OCI-LY1 (cell line): ENCODE results near the gene SLC25A10.

Experiments
- H2AFZ ChIP-seq: fragments of 200-600 bp; sonication (generic), shearing (Covaris generic); 2 replicates; pipeline ENCODE4 v1.6.0; 2014; ENCODE audit warnings: antibody characterized with exemption, mild to moderate bottlenecking, low read length
- H3F3A ChIP-seq: fragments of 200-600 bp; sonication (generic), shearing (Covaris generic); 2 replicates; pipeline ENCODE4 v1.6.0; 2014; ENCODE audit warnings: mild to moderate bottlenecking, antibody characterized with exemption, low read length, moderate library complexity; ENCODE audit not compliant: insufficient read depth
- H3K27ac ChIP-seq: fragments of 200-600 bp; sonication (generic); 2 replicates; pipeline ENCODE4 v1.5.1; 2014; ENCODE audit warnings: low read length, mixed run types, mild to moderate bottlenecking, low read depth; ENCODE audit not compliant: poor library complexity, severe bottlenecking
- H3K27me3 ChIP-seq: fragments of 200-600 bp; sonication (generic); 2 replicates; pipeline ENCODE4 v1.6.0; 2014; ENCODE audit warnings: antibody characterized with exemption, mild to moderate bottlenecking, low read length, moderate library complexity; ENCODE audit not compliant: insufficient read depth
- H3K36me3 ChIP-seq: fragments of 200-600 bp; sonication (generic); 2 replicates; pipeline ENCODE4 v1.6.1; 2014; ENCODE audit warnings: mild to moderate bottlenecking, antibody characterized with exemption, low read length, moderate library complexity, mixed read lengths; ENCODE audit not compliant: insufficient read depth
- H3K4me1 ChIP-seq: fragments of 200-600 bp; sonication (generic); 2 replicates; pipeline ENCODE4 v1.5.1; 2014; ENCODE audit warnings: mild to moderate bottlenecking, low read length, moderate library complexity; ENCODE audit not compliant: insufficient read depth, severe bottlenecking
- H3K4me2 ChIP-seq: fragments of 200-600 bp; sonication (generic), shearing (Covaris generic); 2 replicates; pipeline ENCODE4 v1.6.1; 2014; ENCODE audit warnings: low read length
- H3K4me3 ChIP-seq: fragments of 200-600 bp; sonication (generic); 2 replicates; pipeline ENCODE4 v1.5.1; 2014; ENCODE audit warnings: low read length, low read depth, mild to moderate bottlenecking, mixed read lengths; ENCODE audit not compliant: poor library complexity, severe bottlenecking
- H3K79me2 ChIP-seq: fragments of 200-600 bp; shearing (Covaris generic); 2 replicates; pipeline ENCODE4 v1.6.1; 2016; ENCODE audit warnings: mixed run types, low read length, mixed read lengths; ENCODE audit not compliant: insufficient read depth
- H3K9ac ChIP-seq: fragments of 200-600 bp; sonication (generic), shearing (Covaris generic); 2 replicates; pipeline ENCODE4 v1.6.1; 2014; ENCODE audit warnings: mild to moderate bottlenecking, low read length, mixed read lengths
- H3K9me2 ChIP-seq: fragments of 200-600 bp; sonication (generic), shearing (Covaris generic); 2 replicates; pipeline ENCODE4 v1.6.1; 2014; ENCODE audit warnings: low read depth, mild to moderate bottlenecking, low read length, mixed read lengths
- H3K9me3 ChIP-seq: fragments of 200-600 bp; shearing (Covaris generic); 2 replicates; pipeline ENCODE4 v1.6.1; 2014; ENCODE audit warnings: low read length, mixed read lengths
- H4K20me1 ChIP-seq: fragments of 200-600 bp; sonication (generic), shearing (Covaris generic); 2 replicates; pipeline ENCODE4 v1.6.0; 2016; ENCODE audit warnings: mild to moderate bottlenecking, low read length; ENCODE audit not compliant: insufficient read depth
- EZH2 ChIP-seq: fragments of 200-600 bp; sonication (generic), shearing (Covaris generic); IDR thresholded peaks from 2 replicates; pipeline ENCODE4 v1.8.0; 2017; ENCODE audit warnings: borderline replicate concordance, mixed run types, mild to moderate bottlenecking, antibody characterized with exemption, low read length, moderate library complexity, mixed read lengths
- TF ChIP-seq, protein P1 (sequence below): fragments of 200-600 bp; sonication (generic), shearing (Covaris generic); IDR thresholded peaks from 2 replicates; pipeline ENCODE4 v1.5.1; 2017; ENCODE audit warnings: mild to moderate bottlenecking, antibody characterized with exemption, low read length, moderate library complexity, mixed read lengths

The SLC25A10 gene

DNA sequence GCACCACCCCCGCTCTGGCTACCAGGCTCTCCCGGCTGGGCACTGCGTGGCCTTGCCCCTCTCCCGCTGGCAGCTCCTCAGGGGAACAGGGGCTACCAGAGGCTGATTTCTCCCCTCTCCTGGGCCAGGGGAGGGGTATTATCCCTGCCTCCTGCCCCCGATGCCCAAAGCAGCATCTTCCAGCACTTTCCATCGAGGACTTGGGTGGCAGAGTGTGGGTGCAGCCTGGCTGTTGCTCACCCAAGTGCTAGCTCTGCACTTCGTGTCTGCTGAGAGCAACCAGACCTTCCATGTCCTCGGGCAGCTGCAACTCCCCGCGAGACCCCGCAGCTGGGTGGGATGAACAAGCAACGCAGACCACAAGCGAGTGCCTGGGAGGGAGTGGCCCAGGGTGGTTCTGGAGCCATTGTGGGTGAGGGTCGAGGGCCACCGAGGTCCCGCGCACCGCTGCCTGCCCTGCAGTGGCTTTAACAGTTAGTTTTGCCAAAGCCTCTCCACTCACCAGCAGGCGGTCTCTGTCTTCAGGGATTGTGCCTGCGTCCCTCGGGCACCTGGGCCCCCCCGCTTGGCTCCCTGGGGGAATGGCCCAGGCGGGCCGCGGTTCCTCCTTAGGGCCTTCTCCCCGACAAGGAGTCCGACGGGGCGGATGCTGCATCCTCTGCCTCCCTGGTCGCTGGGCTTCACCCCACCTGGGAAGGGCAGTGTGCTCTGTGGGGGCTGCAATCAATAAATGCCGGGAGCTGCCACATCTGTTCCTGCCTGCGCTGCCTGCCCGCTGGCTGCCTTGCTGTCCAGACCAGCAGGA is 8.4 kb downstream of the SLC25A10 start:
- Histone ChIP-seq H2AFZ (no peak overlapping the region), H3F3A (no peaks in the 10 kb centered on the region), H4K20me1 (no peaks in the 10 kb centered on the region), H3K27me3 (no peaks in the 10 kb centered on the region), H3K4me2 (no peak overlapping the region), H3K9me3 (no peaks in the 10 kb centered on the region), H3K79me2 (no peaks in the 10 kb centered on the region), H3K27ac (no peak overlapping the region), H3K4me3 (no peak overlapping the region), H3K4me1 (peaks cover 2% of the 10 kb centered on the region), H3K36me3 (peaks cover 14% of the 10 kb centered on the region; the same call in 1 of the 2 replicates), H3K9ac (no peak overlapping the region), H3K9me2 (no peaks in the 10 kb centered on the region)
- no peak for TF ChIP-seq EZH2
- TF ChIP-seq, protein P1, sequence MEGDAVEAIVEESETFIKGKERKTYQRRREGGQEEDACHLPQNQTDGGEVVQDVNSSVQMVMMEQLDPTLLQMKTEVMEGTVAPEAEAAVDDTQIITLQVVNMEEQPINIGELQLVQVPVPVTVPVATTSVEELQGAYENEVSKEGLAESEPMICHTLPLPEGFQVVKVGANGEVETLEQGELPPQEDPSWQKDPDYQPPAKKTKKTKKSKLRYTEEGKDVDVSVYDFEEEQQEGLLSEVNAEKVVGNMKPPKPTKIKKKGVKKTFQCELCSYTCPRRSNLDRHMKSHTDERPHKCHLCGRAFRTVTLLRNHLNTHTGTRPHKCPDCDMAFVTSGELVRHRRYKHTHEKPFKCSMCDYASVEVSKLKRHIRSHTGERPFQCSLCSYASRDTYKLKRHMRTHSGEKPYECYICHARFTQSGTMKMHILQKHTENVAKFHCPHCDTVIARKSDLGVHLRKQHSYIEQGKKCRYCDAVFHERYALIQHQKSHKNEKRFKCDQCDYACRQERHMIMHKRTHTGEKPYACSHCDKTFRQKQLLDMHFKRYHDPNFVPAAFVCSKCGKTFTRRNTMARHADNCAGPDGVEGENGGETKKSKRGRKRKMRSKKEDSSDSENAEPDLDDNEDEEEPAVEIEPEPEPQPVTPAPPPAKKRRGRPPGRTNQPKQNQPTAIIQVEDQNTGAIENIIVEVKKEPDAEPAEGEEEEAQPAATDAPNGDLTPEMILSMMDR: no peak

DNA sequence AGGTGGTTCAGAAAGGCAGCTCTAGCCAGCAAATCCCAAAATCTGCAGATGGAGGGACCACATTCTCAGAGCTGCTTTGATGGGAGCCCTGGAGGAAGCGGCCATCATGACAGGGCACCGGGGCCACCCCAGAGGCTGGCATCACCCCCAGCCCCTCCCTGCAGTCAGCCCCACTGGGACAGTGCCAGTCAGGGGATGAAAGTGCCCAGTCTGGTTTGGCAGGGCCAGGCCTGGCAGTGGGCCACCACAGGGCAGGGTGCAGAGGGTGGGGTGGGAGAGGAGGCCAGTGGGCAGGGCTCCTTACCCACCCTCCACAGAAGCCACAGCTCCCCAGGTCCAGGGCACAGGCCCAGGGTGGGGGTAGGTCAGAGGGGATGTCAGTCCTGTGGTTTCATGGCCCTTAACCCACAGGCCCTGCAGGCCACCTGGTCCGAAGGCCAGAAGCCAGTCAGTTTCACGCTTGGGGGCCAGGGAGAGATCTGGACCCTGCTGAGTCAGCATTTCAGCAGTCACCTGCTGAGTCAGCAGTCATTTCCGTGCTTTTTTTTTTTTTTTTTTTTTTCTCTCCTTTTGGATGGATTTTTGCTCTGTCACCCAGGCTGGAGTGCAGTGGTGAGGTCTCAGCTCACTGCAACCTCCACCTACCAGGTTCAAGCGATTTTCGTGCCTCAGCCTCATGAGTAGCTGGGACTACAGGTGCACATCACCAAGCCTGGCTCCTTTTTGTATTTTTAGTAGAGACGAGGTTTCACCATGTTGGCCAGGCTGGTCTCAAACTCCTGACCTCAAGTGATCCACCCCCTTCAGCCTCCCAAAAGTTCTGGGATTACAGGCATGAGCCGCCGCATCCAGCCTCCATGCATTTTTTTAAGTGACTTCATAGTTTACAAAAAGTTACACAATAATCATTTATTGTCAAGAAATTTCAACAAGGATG is 10.4 kb downstream of the SLC25A10 start:
- no peaks in the 10 kb centered on the region for H3K9me2 ChIP-seq
- H3K4me1 ChIP-seq: peaks cover 4% of the 10 kb centered on the region
- no peaks in the 10 kb centered on the region for H4K20me1 ChIP-seq
- H3K79me2 ChIP-seq: no peaks in the 10 kb centered on the region
- H3F3A ChIP-seq: no peaks in the 10 kb centered on the region
- H3K27ac ChIP-seq: no peak overlapping the region
- TF ChIP-seq, protein P1: no peak
- TF ChIP-seq EZH2: no peak
- no peak overlapping the region for H3K9ac ChIP-seq
- no peak overlapping the region for H2AFZ ChIP-seq
- H3K4me3 ChIP-seq: no peak overlapping the region
- H3K4me2 ChIP-seq: no peak overlapping the region
- peaks cover 14% of the 10 kb centered on the region; the same call in 1 of the 2 replicates for H3K36me3 ChIP-seq
- H3K9me3 ChIP-seq: no peaks in the 10 kb centered on the region
- no peaks in the 10 kb centered on the region; the same call in 1 of the 2 replicates for H3K27me3 ChIP-seq

DNA sequence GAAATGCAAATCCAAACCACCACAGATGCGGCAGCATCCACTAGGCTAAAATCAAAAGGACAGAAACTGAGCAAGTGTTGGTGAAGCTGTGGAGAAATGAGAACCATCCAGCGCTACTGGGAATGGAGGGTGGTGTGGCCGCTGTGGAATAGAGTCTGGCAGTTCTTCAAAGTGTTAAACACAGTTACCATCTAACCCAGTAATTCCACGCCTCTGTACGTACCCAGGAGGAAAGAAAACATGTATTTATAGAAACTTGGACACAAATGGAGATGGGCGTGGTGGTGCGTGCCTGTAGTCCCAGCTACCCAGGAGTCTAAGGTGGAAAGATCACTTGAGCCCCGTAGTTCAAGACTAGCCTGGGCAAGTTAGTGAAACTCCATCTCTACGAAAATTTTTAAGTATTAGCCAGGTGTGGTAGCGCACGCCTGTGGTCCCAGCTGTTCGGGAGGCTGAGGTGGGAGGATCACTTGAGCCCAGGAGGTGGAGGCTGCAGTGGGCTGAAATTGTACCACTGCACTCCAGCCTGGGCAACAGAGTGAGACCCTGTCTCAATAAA is 11.6 kb downstream of the SLC25A10 start:
- Histone ChIP-seq H3F3A (no peaks in the 10 kb centered on the region), H3K4me3 (no peak overlapping the region), H3K4me1 (peaks cover 4% of the 10 kb centered on the region), H3K27me3 (no peaks in the 10 kb centered on the region; the same call in 1 of the 2 replicates), H3K4me2 (no peak overlapping the region), H3K36me3 (peaks cover 10% of the 10 kb centered on the region; the same call in 1 of the 2 replicates), H2AFZ (no peak overlapping the region), H3K9ac (no peak overlapping the region), H3K27ac (no peak overlapping the region), H4K20me1 (no peaks in the 10 kb centered on the region), H3K9me2 (no peaks in the 10 kb centered on the region), H3K9me3 (no peaks in the 10 kb centered on the region), H3K79me2 (no peaks in the 10 kb centered on the region)
- TF ChIP-seq, protein P1: no peak
- TF ChIP-seq EZH2: no peak
